Activated CD8-positive, alpha-beta memory T cell treated with anti-CD3 and anti-CD28 coated beads for 36 hours (primary cell): ENCODE measurements around the gene TBC1D22B. TPM values are rescaled to one million over a fixed set of nuclear protein-coding genes. Genes with fewer than 3 reads are reported as not detected.
"Not testable (repeated sequence)": the region's sequence is repeated elsewhere in the genome, so short reads cannot be mapped to it uniquely, and the experiment has no call there.

ENCODE experiments used
- CTCF ChIA-PET: fragments of 350-600 bp; sonication (Branson Sonifier 250); formaldehyde crosslinking; loops from one replicate; lab custom pipeline; 2021; ENCODE audit warnings: antibody characterized with exemption; lab: Charles Lee
- POLR2A ChIA-PET: fragments of 350-600 bp; sonication (Branson Sonifier 250); formaldehyde crosslinking; loops from one replicate; lab custom pipeline; 2021; ENCODE audit warnings: antibody characterized with exemption; lab: Charles Lee
- total RNA-seq, 2 experiments: library from RNA; stranded (reverse); gene quantifications; one replicate each; pipeline ENCODE4 v1.2.3, GENCODE V29; 2021

TBC1D22B gene
- total RNA-seq, 2 experiments from 2014 or later, result 13.1 to 13.3 TPM

GRCh38 chr6:37307484-37307883 lies 49.9 kb downstream of the TBC1D22B start:
- CTCF ChIA-PET, POLR2A ChIA-PET: not testable (repeated sequence)

- CTCF ChIA-PET, result interaction anchor here (0.9 kb wide), 1 partner anchor 77 kb away, joined by 3 read pairs; no protein-coding TSS in a partner anchor
- POLR2A ChIA-PET, result no interaction called here
These were observed 50.7 kb downstream of the TBC1D22B start for GRCh38 chr6:37308069-37308815.

- POLR2A ChIA-PET, result no interaction called here
- CTCF ChIA-PET, result interaction anchor here (0.9 kb wide), 1 partner anchor 78 kb away, joined by 3 read pairs; no protein-coding TSS in a partner anchor
These were observed 51.5 kb downstream of the TBC1D22B start for GRCh38 chr6:37309046-37309445.

GRCh38 chr6:37309692-37310091 lies 52.1 kb downstream of the TBC1D22B start:
- ChIA-PET CTCF (no interaction called here), POLR2A (no interaction called here)

GRCh38 chr6:37310966-37311365 lies 53.4 kb downstream of the TBC1D22B start:
- POLR2A ChIA-PET, result no interaction called here

GRCh38 chr6:37311741-37312473 lies 54.3 kb downstream of the TBC1D22B start:
- ChIA-PET POLR2A (no interaction called here), CTCF (no interaction called here)

More at GRCh38 chr6:37310966-37311365, 53.4 kb downstream of the TBC1D22B start:
- CTCF ChIA-PET, result interaction anchor here (0.9 kb wide), 1 partner anchor 9 kb away, joined by 3 read pairs; no protein-coding TSS in a partner anchor

GRCh38 chr6:37313723-37314486 lies 56.3 kb downstream of the TBC1D22B start:
- ChIA-PET CTCF (interaction anchor here (0.5 to 1.8 kb wide), 9 partner anchors 8 to 296 kb away, joined by 3 to 7 read pairs (median 4); no protein-coding TSS in a partner anchor), POLR2A (no interaction called here)

GRCh38 chr6:37314487-37315156 lies 57.0 kb downstream of the TBC1D22B start:
- ChIA-PET POLR2A (no interaction called here), CTCF (interaction anchor here (0.5 to 1.8 kb wide), 11 partner anchors 9 to 297 kb away, joined by 3 to 7 read pairs (median 4); no protein-coding TSS in a partner anchor)

- POLR2A ChIA-PET, result no interaction called here
These were observed 57.6 kb downstream of the TBC1D22B start for GRCh38 chr6:37315157-37315515.

GRCh38 chr6:37316071-37316470 lies 58.5 kb downstream of the TBC1D22B start:
- ChIA-PET CTCF (no interaction called here), POLR2A (no interaction called here)

More at GRCh38 chr6:37315157-37315515, 57.6 kb downstream of the TBC1D22B start:
- CTCF ChIA-PET, result interaction anchor here (0.7 to 1.8 kb wide), 8 partner anchors 9 to 297 kb away, joined by 3 to 7 read pairs (median 4); no protein-coding TSS in a partner anchor

- POLR2A ChIA-PET, result no interaction called here
These were observed 59.9 kb downstream of the TBC1D22B start for GRCh38 chr6:37317312-37318038.

GRCh38 chr6:37319156-37319555 lies 61.6 kb downstream of the TBC1D22B start:
- POLR2A ChIA-PET, result no interaction called here
- CTCF ChIA-PET, result no interaction called here

More at GRCh38 chr6:37317312-37318038, 59.9 kb downstream of the TBC1D22B start:
- CTCF ChIA-PET, result no interaction called here

GRCh38 chr6:37319856-37320480 lies 62.4 kb downstream of the TBC1D22B start:
- CTCF ChIA-PET, result interaction anchor here (1.0 kb wide), 1 partner anchor 9 kb away, joined by 3 read pairs; no protein-coding TSS in a partner anchor
- POLR2A ChIA-PET, result no interaction called here

- CTCF ChIA-PET, result interaction anchor here (1.0 kb wide), 1 partner anchor 10 kb away, joined by 3 read pairs; no protein-coding TSS in a partner anchor
- POLR2A ChIA-PET, result no interaction called here
These were observed 63.1 kb downstream of the TBC1D22B start for GRCh38 chr6:37320646-37321045.

GRCh38 chr6:37321101-37321500 lies 63.5 kb downstream of the TBC1D22B start:
- ChIA-PET POLR2A (no interaction called here), CTCF (no interaction called here)

GRCh38 chr6:37321516-37322415 lies 64.2 kb downstream of the TBC1D22B start:
- ChIA-PET POLR2A (no interaction called here), CTCF (no interaction called here)

GRCh38 chr6:37323580-37323979 lies 66.0 kb downstream of the TBC1D22B start:
- POLR2A ChIA-PET, result no interaction called here
- CTCF ChIA-PET, result interaction anchor here (0.6 to 1.1 kb wide), 2 partner anchors 297 to 306 kb away, joined by 3 read pairs; no protein-coding TSS in a partner anchor
